GM13977 (cell line): ENCODE results near the gene GPX4.

Experiments
- DNase-seq: peaks from one replicate; pipeline ENCODE4 v3.0.0; 2012; ENCODE audit warnings: low spot score
- in situ Hi-C: fragments of 300-500 bp; cut with MboI; formaldehyde crosslinking; loops from one replicate; pipeline ENCODE4 v1.12.0; 2022; ENCODE audit warnings: low sequenced_read_pairs, low pct_unique_long_range_greater_than_20kb, mixed read lengths, inconsistent platforms; ENCODE audit not compliant: unreplicated experiment
- TF ChIP-seq, protein P1 (sequence below): IDR thresholded peaks from 2 replicates; pipeline ENCODE4 v1.5.1; 2012; ENCODE audit warnings: mild to moderate bottlenecking, control low read depth; ENCODE audit not compliant: insufficient read depth; ENCODE audit errors: extremely low read depth, missing control alignments

GPX4 gene

DNA sequence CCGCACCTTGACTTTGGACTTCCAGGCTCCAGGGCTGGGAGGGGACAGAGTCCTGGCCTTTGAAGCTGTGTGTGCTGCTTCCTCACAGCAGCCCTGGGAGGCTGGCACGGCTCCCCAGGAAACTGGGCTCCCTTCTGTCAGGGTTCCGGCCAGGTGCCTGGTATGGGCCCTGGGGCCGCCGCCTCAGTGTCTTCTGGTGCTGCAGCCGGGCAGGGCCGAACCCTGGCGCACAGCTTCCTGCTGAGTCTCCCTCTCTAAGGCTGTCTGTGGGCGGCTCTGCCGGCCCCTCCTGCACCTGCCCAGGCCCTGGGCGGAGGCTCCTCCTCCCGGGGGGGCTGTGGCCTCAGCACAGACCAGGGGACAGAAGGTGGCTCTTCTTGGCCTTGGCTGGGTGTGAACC lies 32.4 kb downstream of the GPX4 start:
- DNase-seq: peak; percentile 72
- in situ Hi-C loops: no loop called here
- TF ChIP-seq, protein P1, sequence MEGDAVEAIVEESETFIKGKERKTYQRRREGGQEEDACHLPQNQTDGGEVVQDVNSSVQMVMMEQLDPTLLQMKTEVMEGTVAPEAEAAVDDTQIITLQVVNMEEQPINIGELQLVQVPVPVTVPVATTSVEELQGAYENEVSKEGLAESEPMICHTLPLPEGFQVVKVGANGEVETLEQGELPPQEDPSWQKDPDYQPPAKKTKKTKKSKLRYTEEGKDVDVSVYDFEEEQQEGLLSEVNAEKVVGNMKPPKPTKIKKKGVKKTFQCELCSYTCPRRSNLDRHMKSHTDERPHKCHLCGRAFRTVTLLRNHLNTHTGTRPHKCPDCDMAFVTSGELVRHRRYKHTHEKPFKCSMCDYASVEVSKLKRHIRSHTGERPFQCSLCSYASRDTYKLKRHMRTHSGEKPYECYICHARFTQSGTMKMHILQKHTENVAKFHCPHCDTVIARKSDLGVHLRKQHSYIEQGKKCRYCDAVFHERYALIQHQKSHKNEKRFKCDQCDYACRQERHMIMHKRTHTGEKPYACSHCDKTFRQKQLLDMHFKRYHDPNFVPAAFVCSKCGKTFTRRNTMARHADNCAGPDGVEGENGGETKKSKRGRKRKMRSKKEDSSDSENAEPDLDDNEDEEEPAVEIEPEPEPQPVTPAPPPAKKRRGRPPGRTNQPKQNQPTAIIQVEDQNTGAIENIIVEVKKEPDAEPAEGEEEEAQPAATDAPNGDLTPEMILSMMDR: no peak

DNA sequence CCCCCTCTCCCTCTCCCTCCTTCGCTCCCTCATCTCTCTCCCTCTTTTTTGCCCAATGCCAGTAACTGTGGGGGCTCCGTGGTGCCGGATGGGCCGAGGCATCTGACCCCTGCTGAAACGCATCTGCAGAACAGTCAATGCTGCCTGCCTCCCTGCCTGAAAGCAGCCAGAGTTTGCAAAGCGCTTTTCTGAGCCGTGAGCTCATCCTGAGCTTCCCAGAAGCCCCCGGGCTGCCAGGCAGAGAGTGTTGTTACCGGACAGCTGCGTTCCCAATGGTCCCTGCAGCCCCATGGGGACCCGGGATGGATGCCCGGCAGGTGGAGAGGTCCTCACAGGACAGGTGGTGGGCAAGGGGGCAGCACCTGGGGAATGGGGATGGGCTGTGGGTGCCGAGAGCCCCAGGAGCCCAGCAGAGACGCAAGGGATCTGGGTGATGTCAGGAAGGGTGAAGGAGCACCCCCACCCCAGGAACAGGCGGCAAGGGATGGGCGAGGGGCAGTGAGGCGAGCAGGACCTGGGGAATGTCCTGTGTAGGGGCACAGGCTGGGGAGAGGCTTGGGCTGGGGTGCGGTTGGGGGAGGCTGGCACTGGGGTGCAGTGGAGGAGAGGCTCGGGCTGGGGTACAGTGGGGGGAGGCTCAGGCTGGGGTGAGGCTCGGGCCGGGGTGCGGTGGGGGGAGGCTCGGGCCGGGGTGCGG lies 33.0 kb downstream of the GPX4 start:
- TF ChIP-seq, protein P1: no peak

DNA sequence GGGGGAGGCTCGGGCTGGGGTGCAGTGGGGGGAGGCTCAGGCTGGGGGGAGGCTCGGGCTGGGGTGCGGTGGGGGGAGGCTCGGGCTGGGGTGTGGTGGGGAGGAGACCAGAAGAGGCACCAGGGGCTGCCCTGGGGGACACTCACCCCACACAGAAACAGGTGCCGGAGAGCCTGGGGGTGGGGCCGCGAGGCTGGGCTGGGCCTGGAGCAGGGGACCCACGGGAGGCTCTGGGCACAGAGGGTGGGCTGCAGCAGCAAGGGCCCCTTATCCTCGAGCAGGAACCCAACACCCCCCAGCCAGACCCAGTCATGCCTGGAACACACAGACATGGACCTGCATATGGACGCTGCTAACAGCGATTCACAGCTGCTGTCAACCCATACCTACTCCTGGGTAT lies 34.3 kb downstream of the GPX4 start:
- TF ChIP-seq, protein P1: no peak
- DNase-seq: no peak
- in situ Hi-C loops: no loop called here

More for the DNA sequence above, 33.0 kb downstream of the GPX4 start:
- in situ Hi-C loops: no loop called here
- DNase-seq: no peak

DNA sequence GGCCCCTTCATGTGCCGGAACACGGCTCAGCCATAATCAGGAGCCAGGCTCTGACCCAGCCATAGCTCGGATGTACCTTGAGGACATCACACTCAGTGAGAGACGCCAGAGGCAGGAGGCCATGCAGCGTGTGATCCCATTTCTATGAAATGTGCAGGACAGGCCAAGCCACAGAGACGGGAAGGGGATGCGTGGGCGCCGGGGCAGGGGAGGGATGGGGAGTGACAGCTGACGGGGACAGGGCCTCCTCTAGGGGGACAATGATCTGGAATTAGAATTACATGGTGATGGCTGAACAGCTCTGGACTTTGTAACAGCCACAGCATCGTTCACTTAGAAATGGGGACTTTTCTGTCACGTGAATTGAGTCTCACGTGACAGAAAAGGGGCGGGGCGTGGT lies 35.3 kb downstream of the GPX4 start:
- no peak for DNase-seq
- TF ChIP-seq, protein P1: no peak
- in situ Hi-C loops: no loop called here

DNA sequence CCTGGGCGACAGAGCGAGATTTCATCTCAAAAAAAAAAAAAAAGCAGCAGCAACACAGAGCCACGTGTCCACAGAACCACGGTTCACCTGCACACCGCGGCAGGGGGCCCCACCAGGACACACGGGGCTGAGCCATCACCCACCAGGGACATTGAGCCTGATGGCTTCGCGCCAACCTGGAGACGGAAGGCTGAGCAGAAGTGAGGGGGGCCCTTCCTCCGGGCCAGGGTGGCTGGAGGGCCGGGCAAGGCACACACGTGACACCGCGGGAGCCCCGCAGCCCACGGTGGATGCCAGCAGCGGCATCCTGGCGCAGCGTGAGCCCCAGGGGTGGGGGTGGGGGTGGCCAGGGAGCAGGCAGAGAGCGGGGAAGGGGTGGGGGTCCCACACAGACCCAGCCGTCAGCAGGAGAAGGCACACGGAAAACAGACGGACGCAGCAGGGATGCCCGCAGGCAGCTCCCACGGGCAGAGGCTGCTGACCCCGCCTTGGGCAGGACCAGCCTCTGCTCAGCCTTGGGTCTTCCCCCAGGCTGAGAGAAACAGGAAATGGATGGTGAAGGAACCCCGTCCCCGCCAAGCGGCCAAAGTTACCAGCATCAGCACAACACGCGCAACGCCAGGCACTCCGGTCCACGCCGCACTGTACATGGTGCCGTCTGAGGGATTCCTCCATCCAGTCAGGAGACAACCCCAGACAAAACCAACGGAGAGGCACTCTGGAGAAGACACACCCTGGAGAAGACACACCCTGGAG lies 36.7 kb downstream of the GPX4 start:
- TF ChIP-seq, protein P1: no peak
- in situ Hi-C loops: no loop called here
- no peak for DNase-seq

DNA sequence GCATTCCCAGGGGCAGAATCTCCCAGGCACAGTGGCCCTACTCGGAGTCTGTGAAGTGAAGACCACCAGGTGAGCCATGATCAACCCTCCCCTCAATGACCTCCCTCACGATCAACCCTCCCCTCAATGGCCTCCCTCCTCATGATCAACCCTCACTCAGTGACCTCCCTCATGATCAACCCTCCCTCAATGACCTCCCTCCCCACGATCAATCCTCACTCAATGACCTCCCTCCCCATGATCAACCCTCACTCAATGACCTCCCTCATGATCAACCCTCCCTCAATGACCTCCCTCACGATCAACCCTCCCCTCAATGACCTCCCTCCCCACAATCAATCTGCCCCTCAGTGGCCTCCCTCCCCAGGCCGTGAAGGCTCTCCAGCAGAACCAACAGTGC lies 38.1 kb downstream of the GPX4 start:
- DNase-seq: no peak
- in situ Hi-C loops: no loop called here
- TF ChIP-seq, protein P1: no peak
